HG03066 (cell line): ENCODE measurements around the gene CD164L2.
"Not testable (repeated sequence)": the region's sequence is repeated elsewhere in the genome, so short reads cannot be mapped to it uniquely, and the experiment has no call there.

Experiments used
- ATAC-seq: cut with Tn5 transposase; IDR thresholded peaks from one replicate; pipeline ENCODE4 v1.9.1; 2021; ENCODE audit warnings: low read depth; ENCODE audit not compliant: unreplicated experiment

CD164L2 gene

GRCh38 chr1:27383039-27383605 lies at the start of gene CD164L2:
Gene CD164L2 (minus strand): TSS chr1:27383333. CDS start chr1:27383239, 94 bp downstream.
- no peak for ATAC-seq

- ATAC-seq: not testable (repeated sequence)
Measured at GRCh38 chr1:27432725-27433124, 49.6 kb upstream of the CD164L2 start.

DNA sequence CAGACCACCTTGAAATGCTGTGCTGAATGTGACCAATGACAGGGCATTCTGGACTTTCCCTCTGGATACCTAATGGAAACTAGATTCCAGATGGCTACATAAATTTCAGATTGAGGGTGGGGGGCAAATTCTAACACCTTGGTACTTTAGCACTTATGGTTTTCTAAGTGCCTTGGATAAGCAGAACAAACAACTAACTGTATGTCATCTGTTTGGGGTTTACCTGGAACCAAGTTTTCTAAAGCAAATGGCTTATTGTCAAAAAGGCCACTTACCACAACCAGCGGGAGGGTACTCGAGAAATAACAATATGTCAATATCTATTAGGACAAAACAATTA lies 48.4 kb upstream of the CD164L2 start:
- ATAC-seq: no peak

- ATAC-seq: no peak
Measured at GRCh38 chr1:27430903-27431600, 47.9 kb upstream of the CD164L2 start.

- no peak for ATAC-seq
Measured at GRCh38 chr1:27429029-27429425, 45.9 kb upstream of the CD164L2 start.

DNA sequence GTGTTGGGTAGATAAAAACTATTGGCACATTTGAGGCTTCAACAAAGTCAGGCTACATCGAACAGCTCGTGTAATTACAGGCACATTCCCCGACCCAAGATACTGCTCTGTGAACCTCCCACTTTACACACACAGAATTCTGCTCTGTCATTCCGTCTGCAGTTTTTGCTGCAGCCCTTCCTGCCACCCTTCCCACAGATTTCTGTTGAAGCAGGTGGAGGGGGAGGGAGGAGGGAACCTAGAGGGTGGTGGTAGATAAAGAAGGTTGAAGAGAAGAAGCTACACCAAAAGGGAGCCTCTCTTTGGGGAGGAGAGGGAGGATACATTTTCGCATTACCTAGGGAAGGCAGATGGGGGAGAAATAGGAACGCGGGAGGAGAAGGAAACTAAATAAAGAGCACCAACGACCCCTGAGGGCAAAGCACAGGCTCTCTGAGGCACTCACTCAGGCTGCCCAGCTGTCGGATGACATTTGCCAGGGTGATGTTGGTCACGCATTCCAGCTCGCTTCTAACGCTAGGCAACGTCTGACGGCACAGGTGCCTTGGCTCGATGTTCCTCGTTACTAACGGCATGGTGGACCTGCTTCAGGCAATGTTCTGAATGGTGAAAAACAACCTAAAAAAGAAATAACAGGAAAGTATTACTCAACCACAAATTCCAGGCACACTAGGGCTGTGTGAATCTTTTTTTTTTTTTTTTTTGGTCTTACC lies 45.3 kb upstream of the CD164L2 start:
- ATAC-seq: no peak

DNA sequence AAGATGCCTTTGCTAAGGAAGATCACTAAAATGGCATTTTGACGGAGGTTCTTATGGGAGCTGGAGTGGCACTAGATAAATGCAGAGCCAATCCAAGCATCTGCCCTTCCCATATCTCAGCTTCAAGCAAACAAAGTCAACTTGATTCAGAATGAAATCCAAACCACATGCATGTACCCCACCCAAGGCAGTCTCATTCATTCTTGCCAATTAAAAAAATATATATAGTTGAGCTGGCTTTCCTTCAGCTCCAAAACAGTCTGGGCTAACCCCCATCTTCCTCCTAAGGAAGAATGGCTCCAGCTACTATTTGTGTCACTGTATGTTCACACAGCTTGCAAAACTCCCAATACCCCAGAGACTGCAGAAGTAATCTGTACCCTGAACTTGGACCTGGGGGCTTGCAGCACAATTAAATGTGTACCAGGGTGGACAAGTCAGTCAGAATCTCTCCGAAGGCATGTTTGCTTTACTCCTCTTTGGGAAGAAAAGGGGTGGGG lies 44.7 kb upstream of the CD164L2 start:
- ATAC-seq: no peak

- ATAC-seq: no peak
Measured at GRCh38 chr1:27427329-27427728, 44.2 kb upstream of the CD164L2 start.

- no peak for ATAC-seq
Measured at GRCh38 chr1:27423709-27424108, 40.6 kb upstream of the CD164L2 start.

DNA sequence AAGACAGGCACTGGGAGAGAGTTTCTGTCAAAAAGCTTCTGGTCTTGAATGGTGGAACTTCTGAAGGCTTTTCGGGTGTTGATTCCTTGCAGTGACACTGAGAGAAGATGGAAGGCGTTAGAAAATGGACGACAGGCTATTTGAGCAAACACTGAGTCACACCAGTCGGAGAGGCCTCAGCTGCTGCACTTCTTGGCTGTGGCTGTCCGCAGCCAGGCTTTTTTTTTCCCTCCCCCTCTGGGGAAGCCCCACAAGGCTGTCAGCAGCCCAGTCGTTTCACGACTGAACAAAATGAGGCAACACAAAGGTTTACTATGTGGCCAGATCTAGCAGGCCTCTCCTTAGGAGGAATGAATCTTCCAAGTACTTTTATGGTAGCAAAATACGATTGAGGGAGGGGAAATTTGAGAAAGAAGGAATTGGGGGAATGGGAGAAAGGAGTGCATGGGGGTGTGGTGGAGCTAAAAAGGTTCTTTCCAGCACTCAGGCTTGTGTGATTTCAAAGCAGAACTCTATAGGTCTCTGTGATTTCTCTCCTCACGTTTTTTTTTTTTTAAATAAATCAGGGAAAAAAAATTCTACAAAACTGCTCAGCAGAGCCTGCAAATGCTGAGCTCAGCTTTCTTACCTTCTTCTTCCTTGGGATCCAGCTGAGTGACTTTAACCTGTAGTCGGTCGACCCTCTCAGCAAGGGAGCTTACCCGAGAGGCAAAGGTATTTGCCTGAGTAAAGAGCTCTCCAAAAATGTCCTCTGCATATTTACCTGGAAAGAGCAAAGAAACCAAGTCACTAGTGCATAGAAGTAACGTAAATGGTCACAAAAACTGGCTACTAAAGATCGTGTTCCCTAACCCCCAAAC lies 35.4 kb upstream of the CD164L2 start:
- ATAC-seq: peak; percentile 52

DNA sequence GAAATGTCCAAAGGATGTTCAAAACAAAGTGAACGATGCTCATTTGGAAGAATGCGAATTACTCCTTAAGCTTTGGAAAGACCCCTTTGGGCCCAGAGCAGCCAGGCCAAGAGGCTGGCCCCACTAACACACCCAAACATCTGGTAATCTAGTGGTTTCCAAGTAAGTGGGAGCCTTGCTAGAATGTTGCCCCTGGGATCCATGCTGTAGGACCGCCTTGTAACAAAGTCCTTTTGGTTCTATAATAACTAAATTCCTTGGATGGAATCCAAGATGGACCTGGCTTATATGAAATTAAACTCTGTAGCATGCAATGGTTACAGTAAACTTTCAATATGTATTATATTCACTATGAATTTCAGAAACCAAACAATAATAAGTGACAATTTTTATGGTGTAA lies 34.6 kb upstream of the CD164L2 start:
- ATAC-seq: no peak

DNA sequence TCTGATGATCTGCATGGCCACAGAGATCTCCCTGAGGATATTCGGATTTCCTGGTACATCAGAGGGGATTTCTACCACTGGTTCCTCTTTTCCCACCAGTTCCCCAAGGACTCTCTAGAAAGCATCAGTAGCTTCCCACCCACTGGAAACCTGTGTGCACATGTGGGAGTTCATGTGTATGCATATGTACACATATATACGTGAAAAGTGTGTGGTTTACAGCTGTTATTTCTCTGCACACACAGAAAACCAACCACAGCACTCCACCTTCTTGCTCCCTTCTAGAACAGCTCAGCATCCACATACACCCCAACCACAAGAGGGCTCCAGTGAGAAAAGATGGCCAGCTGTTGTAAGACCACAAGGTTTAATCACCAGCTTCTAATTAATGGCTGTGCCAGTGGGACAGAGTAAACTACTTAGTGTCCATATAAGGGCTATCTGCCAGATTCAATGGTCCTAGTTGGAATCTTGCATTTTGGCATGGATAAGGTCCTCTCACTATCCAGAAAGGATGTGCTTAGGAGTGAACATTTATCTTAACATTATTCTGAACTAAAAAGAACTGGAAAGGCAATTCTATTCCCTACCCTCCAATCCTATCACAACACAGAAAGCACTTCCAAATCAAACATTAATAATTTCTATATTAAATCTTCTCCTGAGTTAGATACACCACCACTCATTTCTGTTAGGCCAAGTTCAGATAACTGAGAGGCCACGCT lies 33.4 kb upstream of the CD164L2 start:
- ATAC-seq: no peak

DNA sequence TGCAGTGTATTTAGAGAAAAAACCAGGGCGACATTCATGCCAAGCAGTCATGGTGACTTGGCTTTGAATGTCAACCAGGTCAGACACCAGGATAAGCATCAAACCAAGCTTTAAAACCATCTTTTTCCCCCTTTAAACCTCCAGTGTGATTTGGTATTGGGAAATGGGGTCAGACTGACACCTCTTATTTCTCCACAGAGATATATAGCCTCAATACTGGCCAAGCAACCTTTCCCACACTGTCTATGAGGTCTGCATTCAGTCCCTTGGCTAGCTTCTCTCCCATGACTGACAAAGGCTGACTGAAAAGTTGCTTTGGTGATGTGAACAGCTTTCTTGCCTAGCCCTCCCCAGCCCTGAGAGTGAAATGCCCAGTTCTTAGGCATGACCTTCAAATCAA lies 31.0 kb upstream of the CD164L2 start:
- ATAC-seq: no peak

DNA sequence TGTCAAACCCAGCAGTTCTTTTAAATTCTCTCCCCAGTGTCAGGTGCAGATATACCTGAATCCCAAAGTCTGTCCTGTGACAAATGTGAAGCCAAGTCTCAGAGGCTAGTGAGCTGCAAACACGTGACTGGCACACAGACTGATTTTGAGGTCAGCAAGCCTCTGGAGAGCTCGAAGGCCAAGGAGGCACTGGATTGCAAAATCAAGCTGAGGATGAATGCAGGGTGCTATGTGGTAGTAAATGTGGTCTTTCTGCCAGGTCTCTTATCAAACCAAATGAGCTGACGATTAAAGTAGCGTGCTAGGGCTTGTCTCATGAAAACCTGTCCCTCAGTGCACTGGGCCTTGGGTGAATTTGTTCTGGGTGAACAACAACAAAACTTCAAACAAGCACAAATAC lies 29.9 kb upstream of the CD164L2 start:
- ATAC-seq: no peak

DNA sequence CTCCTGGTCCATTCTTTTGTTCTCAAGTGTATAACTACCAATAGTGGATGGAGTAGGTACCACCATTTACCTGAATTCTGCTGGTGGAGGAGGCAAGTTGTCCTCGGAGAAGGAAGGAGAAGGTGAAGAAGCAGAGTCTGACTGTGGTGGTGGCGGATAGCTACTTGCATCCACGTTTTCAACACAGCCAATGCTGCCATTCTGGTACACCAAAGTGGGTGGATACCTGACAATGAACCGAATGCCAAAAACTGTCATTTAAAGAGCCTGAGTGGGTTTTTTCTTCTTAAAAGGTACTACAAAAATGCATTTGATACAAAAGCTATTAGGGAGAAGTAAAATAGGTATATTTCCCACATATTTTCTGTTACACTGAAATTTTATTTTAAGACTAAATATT lies 29.4 kb upstream of the CD164L2 start:
- ATAC-seq: no peak

- no peak for ATAC-seq
Measured at GRCh38 chr1:27410709-27411108, 27.6 kb upstream of the CD164L2 start.

DNA sequence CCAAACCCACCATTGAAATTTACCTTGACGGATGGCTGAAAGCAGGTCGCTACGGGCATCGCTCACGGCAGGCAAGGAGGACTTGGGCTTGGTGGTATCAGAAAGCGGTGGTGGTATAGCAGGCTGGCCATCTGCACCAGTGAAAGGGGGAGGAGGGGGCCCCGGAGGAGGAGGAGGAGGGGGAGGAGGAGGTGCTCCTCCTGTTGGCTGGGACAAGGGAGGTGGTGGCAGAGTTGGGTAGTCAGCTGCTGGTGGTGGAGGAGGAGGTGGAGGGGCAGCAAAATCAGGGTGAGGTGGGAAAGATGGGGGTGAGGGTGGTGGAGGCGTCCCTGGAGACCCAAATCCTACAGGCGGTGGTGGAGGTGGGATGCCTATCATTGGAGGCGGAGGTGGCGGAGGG lies 26.5 kb upstream of the CD164L2 start:
- no peak for ATAC-seq

DNA sequence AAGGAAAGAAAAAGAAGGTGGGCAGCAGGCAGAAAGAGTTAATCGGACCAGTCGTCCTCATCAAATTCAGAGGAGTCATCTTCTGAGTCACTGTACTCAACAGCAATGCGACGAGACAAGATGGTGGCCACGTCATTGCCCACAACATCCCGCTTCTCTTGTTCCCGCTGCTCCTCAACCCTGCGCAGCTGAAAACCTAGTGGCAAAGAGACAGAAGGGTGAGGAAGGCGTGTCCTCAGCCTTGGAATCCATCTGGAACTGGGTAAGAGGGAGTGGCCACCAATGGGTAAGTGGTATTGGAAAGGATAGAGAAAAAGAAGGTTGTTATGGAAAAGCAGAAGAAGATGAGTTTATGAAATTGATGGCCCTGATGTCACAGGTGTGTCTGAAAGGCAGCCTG lies 25.0 kb upstream of the CD164L2 start:
- ATAC-seq: no peak

- not testable (repeated sequence) for ATAC-seq
Measured at GRCh38 chr1:27406791-27407190, 23.7 kb upstream of the CD164L2 start.

- ATAC-seq: no peak
Measured at GRCh38 chr1:27406362-27406680, 23.2 kb upstream of the CD164L2 start.
